Activated naive CD8-positive, alpha-beta T cell treated with anti-CD3 and anti-CD28 coated beads for 36 hours (primary cell): ENCODE results near the gene CCDC85C. TPM values are rescaled to one million over a fixed set of nuclear protein-coding genes. Genes with fewer than 3 reads are reported as not detected.

ENCODE experiments used
- DNase-seq: peaks from one replicate; pipeline ENCODE4 v3.0.0; 2021
- H3K27ac Mint-ChIP-seq: one replicate; pipeline ENCODE4 v1.8.0; 2022; ENCODE audit warnings: mild to moderate bottlenecking, moderate library complexity, mixed read lengths
- H3K27me3 Mint-ChIP-seq: one replicate; pipeline ENCODE4 v1.8.0; 2022; ENCODE audit warnings: mild to moderate bottlenecking, mixed read lengths
- H3K36me3 Mint-ChIP-seq: one replicate; pipeline ENCODE4 v1.8.0; 2021; ENCODE audit warnings: mild to moderate bottlenecking, mixed read lengths
- H3K4me1 Mint-ChIP-seq: one replicate; pipeline ENCODE4 v1.8.0; 2021; ENCODE audit warnings: mixed read lengths
- H3K4me3 Mint-ChIP-seq: one replicate; pipeline ENCODE4 v1.8.0; 2022; ENCODE audit warnings: mild to moderate bottlenecking, moderate library complexity, mixed read lengths
- H3K9me3 Mint-ChIP-seq: one replicate; pipeline ENCODE4 v1.8.0; 2022; ENCODE audit warnings: mixed read lengths
- total RNA-seq, 2 experiments: library from RNA; stranded (reverse); gene quantifications; one replicate each; pipeline ENCODE4 v1.2.3, GENCODE V29; 2021

Gene CCDC85C
- total RNA-seq, 2 experiments from 2014 or later, result 6.3 to 8.9 TPM

GRCh38 chr14:99541677-99542470, 62.1 kb downstream of the CCDC85C start:
- Mint-ChIP-seq H3K4me1 (peaks cover 8% of the 10 kb centered on the region), H3K27me3 (no peaks in the 10 kb centered on the region), H3K27ac (no peak overlapping the region), H3K9me3 (no peaks in the 10 kb centered on the region), H3K36me3 (no peaks in the 10 kb centered on the region), H3K4me3 (no peak overlapping the region)
- no peak for DNase-seq

- DNase-seq, result no peak
- no peaks in the 10 kb centered on the region for H3K36me3 Mint-ChIP-seq
- H3K4me3 Mint-ChIP-seq, result no peak overlapping the region
- H3K9me3 Mint-ChIP-seq, result no peaks in the 10 kb centered on the region
- peaks cover 8% of the 10 kb centered on the region for H3K4me1 Mint-ChIP-seq
- H3K27me3 Mint-ChIP-seq, result no peaks in the 10 kb centered on the region
- no peak overlapping the region for H3K27ac Mint-ChIP-seq
Measured at GRCh38 chr14:99541211-99541610, 62.8 kb downstream of the CCDC85C start.

DNA sequence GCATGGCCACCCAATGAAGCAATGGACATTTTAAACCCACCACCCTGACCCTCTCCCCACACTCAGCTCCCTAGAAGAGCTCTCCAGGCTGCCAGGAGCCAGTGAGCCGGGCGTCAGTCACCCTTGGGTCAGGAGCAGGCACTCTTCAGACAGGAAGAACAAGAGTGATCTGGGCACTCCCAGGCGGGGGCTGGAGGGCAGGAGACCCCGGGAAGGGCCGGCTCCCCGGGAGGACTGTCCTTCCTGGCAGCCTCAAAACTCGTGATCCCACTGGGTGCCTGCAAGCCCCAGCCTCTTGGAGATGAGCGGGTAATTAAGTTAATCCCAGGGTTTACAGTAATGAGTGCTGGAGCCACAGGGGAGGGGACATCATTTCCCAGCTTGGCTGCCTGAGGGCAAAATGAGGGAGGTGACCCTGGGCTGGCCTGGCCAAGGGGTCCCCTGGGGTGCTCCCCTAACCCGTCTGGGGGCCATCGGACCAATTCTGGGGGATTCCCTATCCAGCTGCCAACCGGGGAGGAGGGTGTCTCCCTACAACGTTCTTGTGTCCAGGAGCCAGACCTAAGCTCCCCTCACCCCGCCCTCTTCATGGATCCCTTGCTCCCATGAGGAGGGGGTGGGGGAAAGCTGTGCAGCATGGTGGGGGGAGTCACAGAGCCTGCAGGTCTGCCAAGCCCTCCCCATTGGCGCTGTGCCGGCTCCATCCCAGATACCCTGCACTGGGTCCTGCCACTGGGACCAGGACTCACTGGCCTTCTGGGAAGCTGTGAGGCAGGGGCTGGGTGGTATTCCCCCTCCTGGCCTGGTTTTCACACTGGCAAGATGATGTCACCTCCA, 63.6 kb downstream of the CCDC85C start:
- Mint-ChIP-seq H3K36me3 (no peaks in the 10 kb centered on the region), H3K27me3 (no peaks in the 10 kb centered on the region), H3K4me1 (peaks cover 8% of the 10 kb centered on the region), H3K4me3 (no peak overlapping the region), H3K27ac (no peak overlapping the region), H3K9me3 (no peaks in the 10 kb centered on the region)
- DNase-seq, result no peak

- DNase-seq, result no peak
- Mint-ChIP-seq H3K27me3 (no peaks in the 10 kb centered on the region), H3K4me1 (peaks cover 8% of the 10 kb centered on the region), H3K4me3 (no peak overlapping the region), H3K9me3 (no peaks in the 10 kb centered on the region), H3K27ac (no peak overlapping the region), H3K36me3 (no peaks in the 10 kb centered on the region)
Measured at GRCh38 chr14:99539491-99539890, 64.5 kb downstream of the CCDC85C start.

GRCh38 chr14:99538733-99539132, 65.3 kb downstream of the CCDC85C start:
- Mint-ChIP-seq H3K27ac (no peak overlapping the region), H3K4me1 (peaks cover 6% of the 10 kb centered on the region), H3K4me3 (no peak overlapping the region), H3K27me3 (no peaks in the 10 kb centered on the region), H3K36me3 (no peaks in the 10 kb centered on the region), H3K9me3 (no peaks in the 10 kb centered on the region)
- DNase-seq, result no peak

DNA sequence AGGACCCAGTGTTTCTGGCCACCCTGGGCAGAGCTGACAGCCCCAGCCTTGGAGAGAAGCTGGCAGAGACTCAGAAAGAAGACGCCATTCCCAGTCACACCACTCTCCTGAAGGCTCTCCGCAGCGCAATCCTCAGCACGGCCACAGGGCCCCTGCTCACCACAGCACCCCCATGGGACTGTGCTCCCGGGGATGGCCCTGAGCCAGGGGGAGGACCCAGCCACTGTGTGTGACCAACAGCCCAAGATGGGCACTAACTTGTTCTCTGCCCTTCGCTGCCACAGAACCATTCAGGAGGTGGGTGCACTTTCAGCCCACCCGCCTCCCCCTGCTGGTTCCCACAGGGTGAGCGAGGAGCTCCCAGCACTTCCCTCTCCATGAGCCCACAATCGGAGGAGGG, 65.7 kb downstream of the CCDC85C start:
- Mint-ChIP-seq H3K36me3 (no peaks in the 10 kb centered on the region), H3K4me3 (no peak overlapping the region), H3K4me1 (peaks cover 6% of the 10 kb centered on the region), H3K9me3 (no peaks in the 10 kb centered on the region), H3K27me3 (no peaks in the 10 kb centered on the region), H3K27ac (no peak overlapping the region)
- DNase-seq, result no peak

- Mint-ChIP-seq H3K27ac (no peak overlapping the region), H3K4me3 (no peak overlapping the region), H3K27me3 (no peaks in the 10 kb centered on the region)
Measured at GRCh38 chr14:99537399-99537798, 66.6 kb downstream of the CCDC85C start.

GRCh38 chr14:99535908-99536778, 67.9 kb downstream of the CCDC85C start:
- no peak for DNase-seq
- Mint-ChIP-seq H3K27ac (no peak overlapping the region), H3K36me3 (no peaks in the 10 kb centered on the region)

More at GRCh38 chr14:99537399-99537798, 66.6 kb downstream of the CCDC85C start:
- DNase-seq, result no peak
- no peaks in the 10 kb centered on the region for H3K9me3 Mint-ChIP-seq
- no peaks in the 10 kb centered on the region for H3K36me3 Mint-ChIP-seq
- H3K4me1 Mint-ChIP-seq, result peaks cover 6% of the 10 kb centered on the region

DNA sequence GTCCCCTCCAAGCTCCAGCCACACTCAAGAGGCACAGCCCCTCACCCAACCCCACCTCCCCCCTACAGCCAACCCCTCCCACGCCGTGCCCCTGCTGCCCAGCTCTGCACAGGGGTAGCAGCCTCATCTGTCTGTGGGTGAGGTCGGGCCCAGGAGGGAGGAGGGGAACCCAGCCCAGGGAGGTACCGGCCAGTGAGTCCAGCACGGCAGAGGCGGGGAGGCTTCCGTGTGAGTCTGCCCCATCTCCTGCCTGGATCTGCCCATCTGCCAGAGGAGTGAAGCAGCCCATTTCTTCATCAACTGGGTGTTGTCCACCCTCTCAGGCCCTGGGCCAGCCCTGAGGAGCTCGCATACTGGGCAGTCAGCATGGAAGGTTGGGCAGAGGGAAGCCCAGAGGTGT, 68.6 kb downstream of the CCDC85C start:
- no peaks in the 10 kb centered on the region for H3K27me3 Mint-ChIP-seq
- H3K4me3 Mint-ChIP-seq, result no peak overlapping the region
- H3K9me3 Mint-ChIP-seq, result no peaks in the 10 kb centered on the region
- no peak for DNase-seq
- no peaks in the 10 kb centered on the region for H3K36me3 Mint-ChIP-seq
- H3K27ac Mint-ChIP-seq, result no peak overlapping the region
- H3K4me1 Mint-ChIP-seq, result peaks cover 2% of the 10 kb centered on the region

More at GRCh38 chr14:99535908-99536778, 67.9 kb downstream of the CCDC85C start:
- Mint-ChIP-seq H3K9me3 (no peaks in the 10 kb centered on the region), H3K27me3 (no peaks in the 10 kb centered on the region), H3K4me1 (peaks cover 4% of the 10 kb centered on the region), H3K4me3 (no peak overlapping the region)

DNA sequence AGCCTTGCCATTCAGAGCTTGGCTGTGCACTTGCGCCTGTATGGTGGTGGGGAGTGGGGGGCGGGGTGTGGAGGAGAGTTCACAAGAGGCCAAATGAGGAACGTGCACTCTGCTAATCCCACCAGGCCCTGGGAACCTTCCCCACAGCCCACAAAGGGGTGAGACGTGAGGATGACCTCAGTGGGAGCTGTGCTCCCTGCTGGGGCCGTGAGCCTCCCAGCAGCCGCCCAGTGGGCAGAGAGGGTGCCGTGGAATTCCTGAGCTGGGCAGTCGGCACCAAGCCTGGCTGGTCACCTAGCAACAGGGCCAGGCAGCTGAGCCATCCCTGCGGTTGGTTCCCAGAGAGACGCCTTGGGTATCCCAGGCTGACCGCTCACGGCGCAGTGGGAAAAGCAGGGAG, 69.1 kb downstream of the CCDC85C start:
- peaks cover 2% of the 10 kb centered on the region for H3K4me1 Mint-ChIP-seq

GRCh38 chr14:99534333-99534732, 69.7 kb downstream of the CCDC85C start:
- H3K27ac Mint-ChIP-seq, result no peak overlapping the region

More for the DNA sequence above, 69.1 kb downstream of the CCDC85C start:
- Mint-ChIP-seq H3K27ac (no peak overlapping the region), H3K4me3 (no peak overlapping the region), H3K9me3 (no peaks in the 10 kb centered on the region), H3K27me3 (no peaks in the 10 kb centered on the region), H3K36me3 (no peaks in the 10 kb centered on the region)
- DNase-seq, result no peak

GRCh38 chr14:99532310-99532709, 71.7 kb downstream of the CCDC85C start:
- Mint-ChIP-seq H3K27ac (no peak overlapping the region), H3K4me1 (peaks cover 2% of the 10 kb centered on the region), H3K4me3 (no peak overlapping the region), H3K36me3 (no peaks in the 10 kb centered on the region), H3K27me3 (no peaks in the 10 kb centered on the region), H3K9me3 (no peaks in the 10 kb centered on the region)
- no peak for DNase-seq

More at GRCh38 chr14:99534333-99534732, 69.7 kb downstream of the CCDC85C start:
- H3K9me3 Mint-ChIP-seq, result no peaks in the 10 kb centered on the region
- DNase-seq, result no peak
- peaks cover 2% of the 10 kb centered on the region for H3K4me1 Mint-ChIP-seq
- no peak overlapping the region for H3K4me3 Mint-ChIP-seq
- H3K36me3 Mint-ChIP-seq, result no peaks in the 10 kb centered on the region
- H3K27me3 Mint-ChIP-seq, result no peaks in the 10 kb centered on the region

DNA sequence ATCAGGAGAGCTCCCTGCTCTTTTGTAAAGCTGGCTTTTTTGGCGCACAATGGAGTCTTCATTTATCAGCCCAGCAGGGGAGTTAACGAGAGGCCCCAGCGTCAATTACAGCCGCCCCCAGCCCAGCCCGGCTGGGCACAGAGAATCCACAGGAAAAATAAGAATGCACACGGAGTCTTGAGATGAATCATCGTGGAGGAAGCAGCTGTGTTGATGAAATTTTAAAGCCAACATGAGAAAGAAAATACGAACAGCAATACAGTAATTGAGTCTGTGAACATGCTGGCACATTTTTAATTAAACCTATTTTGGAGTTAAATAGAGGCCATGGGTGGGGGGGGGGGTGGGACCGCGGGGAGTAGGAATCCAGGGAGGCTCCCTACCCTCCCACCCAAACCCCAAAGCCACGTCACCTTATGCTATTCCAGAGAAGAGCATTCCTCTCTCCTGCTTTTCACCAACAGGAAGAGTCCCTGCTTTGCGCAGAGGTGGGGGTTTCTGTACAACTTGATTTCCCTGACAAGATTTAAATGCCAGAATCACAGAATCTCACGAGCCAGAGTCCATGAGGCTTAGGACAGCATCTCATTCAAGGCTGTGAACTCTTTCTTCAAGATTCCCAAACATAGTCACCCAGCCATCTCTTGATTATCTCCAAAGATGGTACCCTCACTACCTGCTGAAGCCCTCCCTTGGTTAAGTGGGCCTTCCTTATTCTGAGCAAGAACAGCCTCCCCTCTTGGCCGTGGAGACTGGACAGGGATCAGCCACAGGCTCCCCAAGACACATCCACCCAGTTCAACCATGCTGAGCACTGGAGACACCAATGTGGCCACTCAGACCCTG, 72.5 kb downstream of the CCDC85C start:
- Mint-ChIP-seq H3K27ac (no peak overlapping the region), H3K4me3 (no peak overlapping the region), H3K36me3 (no peaks in the 10 kb centered on the region), H3K9me3 (no peaks in the 10 kb centered on the region), H3K4me1 (peaks cover 4% of the 10 kb centered on the region), H3K27me3 (no peaks in the 10 kb centered on the region)
- no peak for DNase-seq
